A204.1 (cell line): ENCODE measurements around the gene EDIL3.

Source experiments
- FAIRE-seq: peaks from 2 replicates; lab custom pipeline; 2012; peaks lifted over from hg19 to GRCh38; lab: Jason Lieb, UNC

EDIL3 gene

DNA sequence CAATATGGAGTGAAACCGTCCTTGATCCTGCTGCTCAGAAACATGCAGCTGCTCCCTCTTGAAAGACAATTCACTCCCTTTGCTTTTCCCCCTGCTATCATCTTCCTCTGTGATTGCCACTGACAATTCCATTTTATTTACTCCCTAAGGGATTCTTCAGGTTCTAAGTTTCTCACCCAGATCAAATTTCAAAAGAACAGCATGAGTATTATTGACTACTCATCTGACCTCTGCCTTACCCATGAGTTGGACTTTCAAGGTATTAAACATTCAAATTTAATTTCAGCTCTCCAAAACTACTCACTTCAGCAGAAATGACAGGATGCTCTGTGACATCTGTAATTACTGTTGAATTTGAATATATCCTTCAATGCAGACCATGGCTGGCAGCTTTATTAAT is 427.5 kb downstream of the EDIL3 start:
- FAIRE-seq: no peak

GRCh38 chr5:83956386-83956785 is 428.3 kb downstream of the EDIL3 start:
- FAIRE-seq: no peak

DNA sequence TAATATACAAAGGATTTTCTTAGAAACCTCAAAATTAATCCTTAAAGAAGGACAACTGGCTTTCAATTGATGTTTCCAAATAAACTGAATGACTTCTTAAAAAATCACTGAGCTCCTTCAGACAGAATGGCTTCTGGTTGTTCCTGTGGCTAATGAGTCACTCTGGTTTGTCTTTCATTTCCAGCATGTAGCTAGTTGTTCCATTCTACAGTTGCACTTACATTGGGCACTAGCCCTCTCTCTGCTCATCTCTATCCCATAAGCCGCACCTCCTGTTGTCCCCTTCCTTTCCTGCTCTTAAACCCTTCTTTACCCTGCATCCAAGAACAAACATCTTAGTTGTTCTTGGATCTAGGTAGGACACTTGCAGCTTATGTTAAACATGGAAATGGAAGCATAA is 428.8 kb downstream of the EDIL3 start:
- no peak for FAIRE-seq

DNA sequence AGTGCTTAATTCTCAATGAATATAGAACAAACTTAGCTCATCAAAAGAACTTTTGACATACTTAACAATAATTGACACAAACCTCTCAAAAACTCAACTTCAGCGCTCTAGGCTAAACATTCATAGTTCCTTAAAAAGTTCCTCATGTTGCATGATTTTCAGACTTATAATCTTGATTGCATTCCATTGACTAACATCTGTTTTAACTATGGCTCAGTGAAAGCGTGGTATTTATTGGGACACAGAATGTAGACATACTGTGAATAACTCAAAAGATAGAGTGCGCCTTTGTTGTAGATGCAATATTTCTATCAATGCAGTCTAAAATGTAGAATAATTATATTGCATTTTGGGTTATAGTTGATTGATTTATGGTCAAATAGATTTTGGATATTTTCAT is 436.9 kb downstream of the EDIL3 start:
- FAIRE-seq: no peak

GRCh38 chr5:83946516-83946915 is 438.2 kb downstream of the EDIL3 start:
- no peak for FAIRE-seq

DNA sequence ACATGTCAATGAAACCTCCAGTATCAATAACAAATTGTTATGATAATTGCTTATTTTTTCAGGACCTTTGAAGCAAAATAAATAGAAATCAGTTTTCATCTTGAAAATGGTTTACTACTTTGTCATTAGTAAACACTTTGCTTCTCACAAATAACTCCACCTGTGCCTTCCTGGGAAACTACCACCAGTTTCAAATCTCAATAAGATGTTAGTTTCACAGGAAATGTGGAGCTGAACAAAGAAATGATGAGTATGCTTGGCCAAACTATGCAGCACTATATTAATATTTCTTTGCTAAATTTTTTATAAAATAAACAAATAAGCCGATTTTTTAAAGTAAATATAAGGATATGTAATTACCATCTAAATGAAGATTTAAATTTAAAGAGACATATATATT is 442.5 kb downstream of the EDIL3 start:
- no peak for FAIRE-seq

DNA sequence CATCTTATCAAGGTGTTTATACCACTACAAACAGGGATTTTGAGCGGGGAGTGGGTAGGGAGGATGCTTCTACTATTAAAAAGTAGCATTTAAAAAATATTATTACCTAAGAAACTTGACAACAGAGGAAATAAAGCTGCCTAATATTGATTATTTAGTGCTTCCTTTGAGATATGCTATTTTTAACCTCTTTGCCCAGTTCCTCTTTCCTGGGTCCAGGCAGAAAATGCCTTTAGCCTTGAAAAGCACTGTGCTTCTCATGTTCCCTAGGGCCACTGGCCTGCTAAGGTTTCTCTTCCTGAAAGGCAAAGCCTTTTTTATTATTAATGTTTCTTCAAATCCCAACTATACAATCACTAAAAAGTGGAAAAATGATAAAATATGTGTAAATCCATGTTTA is 446.8 kb downstream of the EDIL3 start:
- no peak for FAIRE-seq

GRCh38 chr5:83931969-83932368 is 452.7 kb downstream of the EDIL3 start:
- no peak for FAIRE-seq

DNA sequence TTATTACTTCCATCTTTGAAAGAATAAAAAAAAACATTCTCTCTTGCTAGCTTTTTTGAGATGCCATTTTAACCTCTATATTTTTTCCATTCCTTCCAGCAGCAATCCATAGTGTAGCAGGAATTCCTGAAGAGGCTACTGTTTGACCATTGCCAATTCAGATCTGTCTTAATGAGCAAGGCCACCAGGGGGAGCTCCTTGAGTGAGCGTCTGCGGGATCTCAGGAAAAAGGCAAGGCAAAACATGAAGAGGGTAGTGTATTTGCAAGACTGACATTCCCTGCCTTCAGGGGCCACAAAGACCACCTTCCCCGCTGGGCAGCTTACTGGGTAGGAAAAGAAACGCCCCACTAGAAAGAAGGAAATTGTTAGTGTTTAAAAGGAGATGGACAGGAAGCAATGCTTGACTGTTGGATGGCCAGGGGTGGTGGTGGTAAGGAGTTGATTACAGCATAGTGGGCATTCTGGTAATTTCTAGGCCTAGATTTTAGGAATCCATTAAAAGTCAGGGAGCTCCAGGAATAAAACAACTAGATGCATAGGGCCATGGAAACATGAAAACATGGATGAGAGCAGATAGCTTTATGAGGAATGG is 457.4 kb downstream of the EDIL3 start:
- FAIRE-seq: peak; percentile 69

GRCh38 chr5:83925955-83926337 is 458.7 kb downstream of the EDIL3 start:
- no peak for FAIRE-seq

GRCh38 chr5:83925321-83925954 is 459.2 kb downstream of the EDIL3 start:
- no peak for FAIRE-seq

GRCh38 chr5:83924891-83925290 is 459.8 kb downstream of the EDIL3 start:
- FAIRE-seq: no peak

GRCh38 chr5:83924171-83924570 is 460.5 kb downstream of the EDIL3 start:
- no peak for FAIRE-seq

- no peak for FAIRE-seq
These were observed 462.0 kb downstream of the EDIL3 start for GRCh38 chr5:83922699-83923098.

GRCh38 chr5:83921666-83922193 is 462.9 kb downstream of the EDIL3 start:
- no peak for FAIRE-seq

DNA sequence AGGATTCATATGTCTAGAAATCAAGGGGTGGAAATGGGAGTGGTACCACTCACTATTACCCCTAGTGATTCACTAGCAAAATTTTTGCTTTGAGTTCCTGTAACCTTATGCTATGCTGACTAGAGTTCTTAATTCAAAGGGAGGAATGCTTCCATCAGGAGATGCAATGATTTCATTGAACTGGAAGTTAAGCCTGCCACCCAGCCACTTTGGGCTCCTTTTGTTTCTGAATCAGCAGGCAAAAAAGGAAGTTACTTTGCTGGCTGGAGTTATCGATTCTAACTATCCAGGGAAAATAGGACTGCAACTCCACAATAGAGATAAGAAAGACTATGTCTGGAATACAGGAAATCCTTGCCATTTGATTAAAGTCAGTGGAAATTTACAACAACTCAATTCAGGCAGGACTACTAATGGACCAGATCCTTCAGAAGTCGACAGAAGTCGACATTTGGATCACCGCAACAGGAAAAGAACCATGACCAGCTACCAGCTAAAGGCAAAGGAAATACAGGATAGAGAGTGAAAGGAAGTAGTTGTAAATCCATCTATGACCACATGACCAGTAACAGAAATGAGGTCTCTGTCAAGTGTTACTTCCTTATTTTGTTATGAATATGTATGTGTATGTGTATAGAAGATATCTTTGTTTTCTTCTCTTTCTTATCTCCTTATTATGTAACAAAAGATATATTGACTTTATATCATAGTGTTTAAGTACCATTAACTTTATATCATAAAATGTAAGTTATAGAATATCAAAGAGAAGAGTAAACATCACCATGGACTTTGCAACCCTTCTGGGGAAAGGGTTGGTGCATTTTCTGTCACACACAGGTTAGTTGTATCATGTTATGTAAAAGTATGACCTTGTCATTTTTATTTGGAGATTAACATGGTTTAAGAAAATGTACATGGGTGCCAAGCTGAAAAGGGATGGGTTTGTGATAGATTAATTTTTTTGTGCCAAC is 465.3 kb downstream of the EDIL3 start:
- no peak for FAIRE-seq

DNA sequence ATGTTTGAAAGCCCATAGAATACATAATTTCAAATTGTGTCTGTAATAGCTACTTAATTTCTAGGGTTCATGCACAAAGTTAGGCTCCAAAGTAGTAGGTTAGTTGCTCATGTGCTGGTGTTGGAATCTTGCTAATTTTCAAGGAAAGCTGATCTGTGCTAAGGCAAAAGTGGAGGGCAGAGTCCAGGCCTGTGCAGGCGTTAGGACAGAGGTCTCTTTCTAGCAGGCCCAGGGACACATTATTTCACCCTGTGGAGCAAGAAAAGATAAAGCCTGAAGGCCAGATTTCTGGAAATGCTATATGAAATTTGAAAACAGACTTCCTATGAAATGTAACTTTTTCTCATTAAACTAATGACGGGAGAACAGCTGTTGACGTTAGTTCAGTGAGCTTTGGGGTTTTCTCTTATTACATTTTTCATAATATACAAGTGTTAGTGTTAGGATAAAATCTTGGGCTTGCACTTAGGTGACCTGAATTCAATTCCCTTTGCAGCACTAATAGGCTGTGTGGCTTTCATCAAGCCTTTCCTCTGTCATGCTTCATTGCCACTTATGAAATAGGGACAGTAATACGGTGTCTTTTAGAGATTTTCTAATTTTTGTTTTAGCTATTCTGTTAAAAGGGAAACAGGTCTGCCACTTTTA is 467.3 kb downstream of the EDIL3 start:
- no peak for FAIRE-seq

DNA sequence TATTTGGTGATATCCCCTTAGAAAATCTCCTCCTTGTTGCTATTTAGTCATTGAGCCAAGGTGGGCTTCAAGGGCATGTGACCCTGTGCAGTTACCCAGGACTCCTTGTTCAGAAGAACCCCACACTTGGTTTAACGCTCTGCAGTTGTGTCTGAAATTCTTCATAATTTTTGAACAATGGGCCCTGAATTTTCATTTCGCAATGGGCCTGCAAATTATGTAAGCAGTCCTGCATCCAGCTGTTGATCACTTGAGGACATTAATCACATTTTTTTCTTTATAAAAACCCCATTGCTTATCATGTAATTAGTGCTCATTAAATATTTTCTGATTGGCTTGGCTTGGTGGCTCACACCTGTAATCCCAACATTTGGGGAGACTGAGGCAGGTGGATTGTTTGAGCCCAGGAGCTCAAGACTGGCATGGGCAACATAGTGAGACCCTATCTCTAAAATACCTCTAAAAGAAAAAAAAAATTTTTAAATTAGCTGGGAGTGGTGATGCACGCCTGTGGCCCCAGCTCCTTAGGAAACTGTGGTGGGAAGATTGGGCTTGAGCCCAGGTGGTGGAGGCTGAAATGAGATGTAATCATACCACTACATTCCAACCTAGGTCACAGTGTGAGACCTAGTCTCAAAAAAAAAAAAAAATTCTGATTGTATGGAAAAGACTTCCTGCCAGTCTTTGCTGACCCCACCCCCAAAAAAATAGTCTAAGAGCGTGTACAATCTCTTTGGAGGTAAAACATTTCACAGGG is 469.8 kb downstream of the EDIL3 start:
- FAIRE-seq: no peak

DNA sequence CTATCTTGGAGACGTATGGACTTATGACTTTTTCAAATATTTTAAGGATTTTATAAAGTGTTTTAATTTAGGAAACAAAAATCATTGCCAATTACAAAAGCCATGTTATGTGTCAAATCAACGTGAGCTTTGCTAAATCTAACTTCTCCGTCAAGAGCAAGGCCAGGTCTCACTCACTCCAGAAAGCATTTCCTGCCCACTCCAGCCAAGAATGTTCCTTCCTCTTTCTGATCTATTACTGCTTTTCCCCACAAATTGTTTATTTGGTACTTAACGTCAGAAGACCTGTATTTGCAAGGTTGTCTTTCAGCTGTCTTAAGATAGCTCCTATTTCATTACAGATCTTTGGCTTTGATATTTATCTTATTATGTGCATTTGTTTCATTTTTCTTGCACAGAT is 470.5 kb downstream of the EDIL3 start:
- FAIRE-seq: no peak

DNA sequence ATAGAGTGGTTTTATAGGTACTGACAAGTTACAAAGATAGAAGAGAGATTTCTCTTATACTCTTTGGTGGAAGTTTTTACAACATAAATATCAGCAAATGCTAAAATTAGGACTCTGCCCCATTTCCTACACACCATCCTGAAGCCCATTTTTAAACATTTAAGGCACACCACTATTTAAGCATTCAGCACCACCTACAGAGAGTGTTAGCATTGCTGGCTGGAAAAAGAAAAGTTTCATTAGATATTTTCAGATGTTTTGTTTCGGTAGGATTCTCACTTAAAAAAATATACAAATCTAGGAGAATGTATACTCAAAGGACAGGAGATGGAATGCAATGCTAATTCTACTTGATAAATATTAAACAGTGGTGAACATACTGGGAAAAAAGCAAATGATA is 471.1 kb downstream of the EDIL3 start:
- no peak for FAIRE-seq

DNA sequence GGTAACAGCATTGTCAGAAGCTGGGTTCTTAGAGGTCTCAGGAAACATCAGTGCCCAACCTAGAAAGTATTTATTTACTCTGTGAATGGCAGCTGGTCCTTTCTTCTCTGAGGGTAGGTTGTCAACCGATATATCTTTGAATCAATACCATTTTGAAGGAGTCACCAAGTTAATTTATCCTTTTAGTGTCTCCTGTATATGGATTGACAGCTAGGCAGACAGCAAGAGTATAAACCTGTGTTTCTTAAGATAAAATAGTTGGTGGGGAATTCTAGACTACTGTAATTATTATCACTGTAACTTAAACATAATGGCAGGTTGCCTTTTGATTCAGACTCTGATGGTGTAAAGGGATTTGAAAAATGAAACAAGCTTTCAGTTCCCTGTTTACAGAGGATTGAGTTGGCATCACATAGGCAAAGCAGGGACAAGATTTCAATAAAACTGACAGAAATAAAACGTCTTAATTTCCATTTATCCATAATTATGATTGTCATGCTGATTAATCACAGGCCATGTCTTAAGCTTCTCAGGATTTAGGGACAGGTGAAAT is 473.2 kb downstream of the EDIL3 start:
- no peak for FAIRE-seq

DNA sequence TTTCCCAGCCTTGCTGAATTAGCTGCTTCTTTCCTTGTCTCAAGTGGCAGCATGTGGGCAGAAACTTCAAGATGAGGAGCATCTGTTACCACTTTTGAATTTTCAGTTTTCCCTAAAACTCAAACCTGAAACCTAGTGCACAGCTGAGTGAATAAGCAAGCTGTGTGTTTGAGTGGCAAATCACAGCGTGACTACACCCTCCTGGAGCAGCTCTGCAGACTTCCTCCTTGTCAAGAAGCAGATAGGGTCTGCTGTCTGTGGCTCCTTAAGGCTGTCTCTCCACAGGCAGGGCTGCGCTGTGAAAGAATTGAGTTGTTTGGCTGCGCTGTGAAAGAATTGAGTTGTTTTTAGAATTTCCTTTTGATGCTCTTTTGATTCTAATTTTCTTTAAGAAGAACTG is 484.4 kb downstream of the EDIL3 start:
- no peak for FAIRE-seq
